HL-60 (cell line): ENCODE results near the gene OXCT1.

ENCODE experiments used
- DNase-seq, 2 experiments: peaks; one replicate each; pipeline ENCODE4 v3.0.0-alpha.2; 2010 to 2020; ENCODE audit warnings: low read depth in 1 of 2, low spot score in 1 of 2
- H3K27ac ChIP-seq: fragments of 250-450 bp; sonication (Bioruptor Pico); replicated peaks from 2 replicates; pipeline ENCODE4 v1.5.1; 2020; ENCODE audit warnings: mild to moderate bottlenecking, moderate library complexity
- H3K27me3 ChIP-seq: fragments of 250-450 bp; sonication (Bioruptor Pico); 2 replicates; pipeline ENCODE4 v1.5.1; 2021; ENCODE audit warnings: mild to moderate bottlenecking, moderate library complexity; ENCODE audit not compliant: insufficient read depth, poor library complexity, severe bottlenecking
- H3K4me3 ChIP-seq: replicated peaks from 2 replicates; pipeline ENCODE4 v1.5.1; 2011; ENCODE audit warnings: mild to moderate bottlenecking, control low read depth, low read length; ENCODE audit not compliant: insufficient read depth
- GABPA ChIP-seq: IDR thresholded peaks from 2 replicates; pipeline ENCODE4 v1.6.1; 2012; ENCODE audit warnings: low read depth
- POLR2AphosphoS5 ChIP-seq: IDR thresholded peaks from 2 replicates; pipeline ENCODE4 v1.6.1; 2012; ENCODE audit warnings: low read depth
- REST ChIP-seq: IDR thresholded peaks from 2 replicates; pipeline ENCODE4 v1.6.1; 2012; ENCODE audit warnings: low read depth; ENCODE audit not compliant: insufficient replicate concordance
- SPI1 ChIP-seq: IDR thresholded peaks from 2 replicates; pipeline ENCODE4 v1.6.1; 2012; ENCODE audit warnings: low read depth, mild to moderate bottlenecking, borderline replicate concordance
- TF ChIP-seq, protein P1 (sequence below): IDR thresholded peaks from one replicate; pipeline ENCODE4 v1.5.1; 2011; ENCODE audit warnings: low read length, control low read depth, inconsistent platforms; ENCODE audit not compliant: insufficient read depth

The OXCT1 gene

GRCh38 chr5:41831155-41831554, 39.1 kb downstream of the OXCT1 start:
- DNase-seq, result no peak
- Histone ChIP-seq H3K4me3 (no peak overlapping the region), H3K27ac (no peak overlapping the region), H3K27me3 (no peaks in the 10 kb centered on the region)
- no peak for TF ChIP-seq POLR2AphosphoS5
- TF ChIP-seq, protein P1, sequence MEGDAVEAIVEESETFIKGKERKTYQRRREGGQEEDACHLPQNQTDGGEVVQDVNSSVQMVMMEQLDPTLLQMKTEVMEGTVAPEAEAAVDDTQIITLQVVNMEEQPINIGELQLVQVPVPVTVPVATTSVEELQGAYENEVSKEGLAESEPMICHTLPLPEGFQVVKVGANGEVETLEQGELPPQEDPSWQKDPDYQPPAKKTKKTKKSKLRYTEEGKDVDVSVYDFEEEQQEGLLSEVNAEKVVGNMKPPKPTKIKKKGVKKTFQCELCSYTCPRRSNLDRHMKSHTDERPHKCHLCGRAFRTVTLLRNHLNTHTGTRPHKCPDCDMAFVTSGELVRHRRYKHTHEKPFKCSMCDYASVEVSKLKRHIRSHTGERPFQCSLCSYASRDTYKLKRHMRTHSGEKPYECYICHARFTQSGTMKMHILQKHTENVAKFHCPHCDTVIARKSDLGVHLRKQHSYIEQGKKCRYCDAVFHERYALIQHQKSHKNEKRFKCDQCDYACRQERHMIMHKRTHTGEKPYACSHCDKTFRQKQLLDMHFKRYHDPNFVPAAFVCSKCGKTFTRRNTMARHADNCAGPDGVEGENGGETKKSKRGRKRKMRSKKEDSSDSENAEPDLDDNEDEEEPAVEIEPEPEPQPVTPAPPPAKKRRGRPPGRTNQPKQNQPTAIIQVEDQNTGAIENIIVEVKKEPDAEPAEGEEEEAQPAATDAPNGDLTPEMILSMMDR, result no peak
- no peak for TF ChIP-seq SPI1
- no peak for TF ChIP-seq REST
- TF ChIP-seq GABPA, result no peak

GRCh38 chr5:41827792-41828191, 42.4 kb downstream of the OXCT1 start:
- no peak overlapping the region for H3K27ac ChIP-seq
- H3K27me3 ChIP-seq, result no peaks in the 10 kb centered on the region
- H3K4me3 ChIP-seq, result no peak overlapping the region
- no peak for TF ChIP-seq GABPA
- no peak for TF ChIP-seq POLR2AphosphoS5
- TF ChIP-seq, protein P1, result no peak
- TF ChIP-seq SPI1, result no peak
- no peak for TF ChIP-seq REST
- DNase-seq, result no peak

- H3K27ac ChIP-seq, result no peak overlapping the region
- DNase-seq, result no peak
- H3K27me3 ChIP-seq, result no peaks in the 10 kb centered on the region
- TF ChIP-seq POLR2AphosphoS5 (no peak), GABPA (no peak), SPI1 (no peak), REST (no peak)
- TF ChIP-seq, protein P1, result no peak
- no peak overlapping the region for H3K4me3 ChIP-seq
These were observed 48.2 kb downstream of the OXCT1 start for GRCh38 chr5:41822036-41822435.
